ENCODE measurements around the gene ZNF385D.

Gene ZNF385D

DNA sequence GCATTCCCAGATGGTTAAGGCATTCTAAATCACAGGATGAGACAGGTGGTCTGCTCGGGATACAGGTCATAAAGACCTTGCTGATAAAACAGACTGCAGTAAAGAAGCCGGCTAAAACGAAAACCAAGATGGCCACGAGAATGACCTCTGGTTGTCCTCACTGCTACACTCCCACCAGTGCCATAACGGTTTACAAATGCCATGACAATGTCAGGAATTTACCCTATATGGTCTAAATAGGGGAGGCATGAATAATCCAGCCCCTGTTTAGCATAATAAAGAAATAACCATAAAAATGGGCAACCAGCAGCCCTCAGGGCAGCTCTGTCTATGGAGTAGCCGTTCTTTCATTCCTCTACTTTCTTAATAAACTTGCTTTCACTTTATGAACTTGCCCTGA is 151.1 kb downstream of the ZNF385D start:
- no peak for DNase-seq (ENCODE audit: low read depth in 2 of 2)

GRCh38 chr3:21592828-21593227 is 158.2 kb downstream of the ZNF385D start:
- DNase-seq (ENCODE audit: low read depth in 2 of 2): no peak

GRCh38 chr3:21587894-21588293 is 163.1 kb downstream of the ZNF385D start:
- no peak for DNase-seq (ENCODE audit: low read depth in 2 of 2)

GRCh38 chr3:21585216-21585740 is 165.7 kb downstream of the ZNF385D start:
- no peak for DNase-seq (ENCODE audit: low read depth in 2 of 2)

DNA sequence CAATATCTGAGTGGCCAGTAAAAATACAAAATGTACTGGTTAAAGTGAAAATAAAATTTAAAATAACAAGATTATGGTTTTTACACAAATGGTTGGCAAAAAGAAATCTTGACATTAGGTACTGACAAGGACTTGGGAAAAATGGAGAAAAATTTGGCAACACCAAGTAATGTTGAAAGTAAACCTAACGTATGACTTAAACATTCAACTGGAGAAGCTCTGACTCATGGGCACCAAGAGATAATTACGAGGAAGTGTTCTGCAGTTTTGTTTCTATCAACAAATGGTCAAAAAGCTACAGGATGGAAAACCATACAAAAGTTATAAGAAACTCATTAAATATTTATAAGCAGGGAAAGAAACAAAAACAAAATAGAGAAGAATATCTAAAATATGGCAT is 177.7 kb downstream of the ZNF385D start:
- no peak for DNase-seq (ENCODE audit: low read depth in 2 of 2)

- no peak for DNase-seq (ENCODE audit: low read depth in 2 of 2)
These were observed 186.5 kb downstream of the ZNF385D start for GRCh38 chr3:21564531-21564930.

- DNase-seq (ENCODE audit: low read depth in 2 of 2): no peak
These were observed 188.8 kb downstream of the ZNF385D start for GRCh38 chr3:21562243-21562642.

- no peak for DNase-seq (ENCODE audit: low read depth in 2 of 2)
These were observed 189.5 kb downstream of the ZNF385D start for GRCh38 chr3:21561472-21561871.

DNA sequence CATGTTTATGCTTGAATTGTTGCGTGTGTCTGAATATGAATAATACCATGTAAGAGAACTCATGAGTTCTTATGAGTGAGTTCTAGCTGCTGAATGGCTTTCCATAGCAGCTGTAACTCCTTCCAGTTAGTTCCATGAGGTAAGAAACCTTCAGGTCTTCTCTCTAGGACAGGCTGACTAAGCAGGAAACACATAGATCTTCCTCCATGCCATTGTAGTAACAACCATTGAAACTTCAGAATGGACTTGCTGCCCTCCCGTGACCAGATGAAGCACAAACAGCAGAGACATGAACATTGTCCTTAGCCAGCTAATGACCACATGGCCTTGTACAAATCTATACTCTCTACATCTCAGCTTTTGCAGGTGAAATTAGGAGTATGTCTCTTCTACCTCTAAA is 200.0 kb downstream of the ZNF385D start:
- no peak for DNase-seq (ENCODE audit: low read depth in 2 of 2)

- no peak for DNase-seq (ENCODE audit: low read depth in 2 of 2)
These were observed 206.9 kb downstream of the ZNF385D start for GRCh38 chr3:21544076-21544462.

DNA sequence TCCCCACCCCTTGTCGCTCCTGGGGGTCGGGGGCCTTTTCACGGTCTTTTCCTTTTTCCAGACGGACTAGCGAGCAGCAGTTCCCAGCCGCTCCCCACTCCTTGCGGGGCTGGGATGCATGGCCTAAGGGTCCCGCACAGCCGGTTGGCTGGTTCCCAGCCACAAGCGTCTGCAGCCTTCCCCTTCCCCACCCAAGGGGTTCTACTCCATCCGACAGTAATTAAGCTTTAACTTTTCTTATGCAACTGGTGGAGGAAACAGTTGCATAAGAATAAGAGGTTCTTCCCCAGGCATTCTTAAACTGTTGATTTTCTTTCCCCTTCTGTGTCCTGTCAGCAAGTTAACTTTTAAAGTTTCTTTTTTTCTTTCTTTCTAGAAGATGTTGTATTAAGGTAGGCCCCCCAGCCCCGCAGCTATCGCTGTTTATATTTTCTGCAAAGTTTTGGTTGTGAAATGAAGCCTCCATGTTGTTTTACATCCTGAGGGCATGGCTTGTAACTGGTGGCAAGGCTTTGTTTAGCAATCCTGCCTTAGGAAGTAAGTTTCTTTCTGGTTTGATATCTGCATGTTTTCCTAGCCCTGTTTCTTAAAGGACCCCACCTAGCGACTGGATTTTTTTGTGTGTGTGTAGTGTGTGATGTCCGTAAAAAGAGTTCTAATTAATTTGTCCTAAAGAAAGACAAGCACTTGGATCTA is 207.5 kb downstream of the ZNF385D start:
- no peak for DNase-seq (ENCODE audit: low read depth in 2 of 2)

- DNase-seq (ENCODE audit: low read depth in 2 of 2): no peak
These were observed 208.2 kb downstream of the ZNF385D start for GRCh38 chr3:21542656-21543379.

- no peak for DNase-seq (ENCODE audit: low read depth in 2 of 2)
These were observed 210.7 kb downstream of the ZNF385D start for GRCh38 chr3:21540265-21540664.

GRCh38 chr3:21534462-21534861 is 216.5 kb downstream of the ZNF385D start:
- DNase-seq (ENCODE audit: low read depth in 2 of 2): no peak

DNA sequence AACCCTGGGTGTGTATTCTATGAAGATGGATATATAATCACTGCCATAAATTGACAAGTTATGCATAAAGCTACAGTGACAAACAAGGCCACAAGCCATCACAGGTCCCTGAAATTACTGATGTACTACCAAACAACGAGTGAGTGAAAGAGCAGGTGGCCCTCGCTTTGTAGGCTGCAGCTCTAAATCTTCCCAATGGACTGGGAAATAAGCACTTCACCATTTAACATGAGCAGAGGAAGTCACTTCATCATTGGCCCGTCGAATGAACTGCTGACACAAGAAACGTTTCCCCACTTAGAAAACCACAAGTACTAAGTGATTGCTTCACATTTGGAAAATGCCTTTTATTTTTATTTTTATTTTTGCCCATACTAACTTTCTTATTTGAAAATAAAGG is 218.0 kb downstream of the ZNF385D start:
- DNase-seq (ENCODE audit: low read depth in 2 of 2): no peak

DNA sequence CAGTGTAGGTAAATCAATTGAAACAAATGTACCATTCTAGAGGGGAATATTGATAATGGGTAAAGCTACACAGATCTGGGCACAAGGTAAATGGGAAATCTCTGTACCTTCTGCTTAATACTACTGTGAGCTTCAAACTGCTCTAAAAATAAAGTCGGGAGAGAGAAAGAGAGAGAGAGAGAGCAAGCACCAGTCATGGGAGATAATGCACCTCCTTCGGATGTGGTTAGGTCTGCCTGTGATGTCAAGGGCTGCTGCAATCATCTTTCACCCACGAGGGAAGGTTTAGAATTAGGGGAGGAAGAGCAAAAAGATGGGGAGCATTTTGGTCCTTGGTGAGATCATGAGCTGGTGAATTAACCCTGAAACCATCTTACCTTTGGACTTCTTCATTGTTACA is 219.1 kb downstream of the ZNF385D start:
- no peak for DNase-seq (ENCODE audit: low read depth in 2 of 2)

DNA sequence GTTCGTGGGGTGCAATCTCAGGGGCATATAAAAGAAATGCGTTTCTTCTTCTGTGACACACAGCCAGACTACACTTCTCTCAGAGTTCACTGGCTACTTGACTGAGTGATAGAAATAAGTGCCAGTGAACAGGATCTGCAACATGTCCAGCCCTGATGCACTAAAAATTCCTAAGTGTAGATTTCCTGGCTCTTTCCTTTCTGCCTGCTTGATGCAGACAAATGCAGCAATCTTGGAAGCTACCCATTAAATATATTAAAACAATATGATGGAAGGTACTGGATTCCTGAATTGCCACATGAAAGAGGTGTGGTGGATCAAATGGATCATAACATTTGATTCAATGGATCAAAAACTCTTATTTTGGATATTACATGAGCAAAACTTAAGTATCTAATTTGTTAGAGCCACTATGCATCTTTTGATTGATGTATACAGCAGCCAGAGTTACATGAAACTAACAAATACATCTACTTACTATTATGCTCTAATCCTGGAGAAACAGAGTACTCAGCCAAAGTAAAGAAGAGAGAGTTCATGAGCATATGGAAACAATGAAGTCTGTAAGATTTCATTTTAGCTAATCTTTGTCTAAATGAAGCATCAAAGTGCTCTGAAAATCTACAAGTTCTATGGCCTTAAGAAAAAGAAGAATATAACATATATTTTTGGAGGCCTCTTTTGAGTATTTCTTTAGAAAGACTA is 222.6 kb downstream of the ZNF385D start:
- no peak for DNase-seq (ENCODE audit: low read depth in 2 of 2)

GRCh38 chr3:21526461-21526860 is 224.5 kb downstream of the ZNF385D start:
- DNase-seq (ENCODE audit: low read depth in 2 of 2): no peak

GRCh38 chr3:21524133-21524532 is 226.9 kb downstream of the ZNF385D start:
- no peak for DNase-seq (ENCODE audit: low read depth in 2 of 2)

DNA sequence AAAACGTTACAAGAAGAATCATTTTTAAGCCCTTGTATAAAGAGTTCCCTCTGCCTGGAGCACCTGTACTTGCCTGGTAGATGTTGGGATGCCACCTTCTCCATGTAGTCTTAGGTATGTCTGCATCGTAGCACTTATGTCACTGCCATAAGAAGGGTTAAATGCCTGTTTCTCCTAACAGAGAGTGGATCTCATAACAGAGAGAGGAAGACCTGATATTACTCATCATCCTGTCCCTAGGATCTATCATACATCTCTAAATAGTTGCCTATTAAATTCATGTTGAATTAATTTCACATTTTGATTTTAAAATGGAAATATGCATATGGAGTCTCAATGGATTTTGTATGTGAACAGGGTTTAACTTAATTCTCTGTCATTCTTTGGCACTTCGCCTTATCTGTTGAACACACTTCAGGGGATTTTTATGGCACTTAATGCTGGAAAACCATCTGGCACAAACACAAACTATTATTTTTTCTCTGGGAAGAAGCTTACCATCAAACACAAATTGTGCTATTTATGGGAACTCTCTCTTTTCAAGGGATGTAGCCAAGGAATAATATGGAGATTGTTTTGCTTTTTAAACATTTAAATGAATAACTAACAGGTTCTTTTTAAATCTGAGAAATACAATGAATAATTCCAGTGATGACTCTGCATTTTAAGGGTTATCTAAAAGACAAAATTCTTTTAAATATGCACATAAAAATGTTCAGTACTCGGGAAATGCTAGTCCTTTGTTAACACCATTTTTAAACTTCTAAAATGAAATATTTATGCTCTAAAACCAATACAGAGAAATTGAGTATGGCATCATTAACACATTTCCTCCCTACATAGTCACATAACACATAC is 230.7 kb downstream of the ZNF385D start:
- no peak for DNase-seq (ENCODE audit: low read depth in 2 of 2)

GRCh38 chr3:21517184-21517583 is 233.8 kb downstream of the ZNF385D start:
- no peak for DNase-seq (ENCODE audit: low read depth in 2 of 2)

DNA sequence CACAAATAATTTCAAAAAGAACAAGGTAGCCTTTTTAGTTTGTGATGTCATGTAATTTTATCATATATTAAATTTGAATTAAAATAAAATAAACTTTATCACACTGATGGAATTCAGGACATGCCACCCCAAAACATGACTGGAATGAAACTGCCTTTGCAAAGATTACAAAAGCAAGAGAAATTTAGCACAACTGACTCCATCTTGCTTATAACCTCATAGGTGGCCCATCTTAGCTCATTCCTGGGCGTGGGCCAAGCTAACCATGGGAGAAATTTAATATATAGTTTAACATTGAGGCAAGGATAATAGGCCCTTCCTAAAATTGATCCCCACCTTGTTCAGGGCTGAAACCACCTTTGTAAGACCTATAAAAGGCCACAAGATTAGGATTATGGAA is 235.6 kb downstream of the ZNF385D start:
- DNase-seq (ENCODE audit: low read depth in 2 of 2): no peak
